Measurements from ENCODE around the gene NPHP1.
A peak's percentile ranks its signal among the peaks of the same experiment; 100 is the strongest.
"Not testable (repeated sequence)": the region's sequence is repeated elsewhere in the genome, so short reads cannot be mapped to it uniquely, and the experiment has no call there.

The NPHP1 gene

DNA sequence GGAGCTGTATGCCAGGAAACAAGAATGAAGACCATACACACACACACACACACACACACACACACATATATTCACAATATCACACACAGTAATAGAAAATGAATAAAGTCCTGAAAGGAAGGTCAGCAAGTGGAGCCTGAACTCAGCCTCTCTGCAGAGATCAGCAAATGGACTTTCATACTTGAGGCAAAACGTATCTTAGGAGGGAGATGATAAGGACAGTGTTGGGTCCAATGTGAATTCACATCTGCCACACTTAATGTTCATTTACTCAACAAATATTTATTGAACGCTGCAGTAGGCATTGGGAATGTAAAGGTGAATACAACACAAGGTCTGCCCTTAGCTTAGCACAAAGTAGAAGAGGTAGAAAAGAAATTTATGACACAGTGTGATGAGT lies 10.3 kb upstream of the NPHP1 start:
- no peak overlapping the region for H3K4me3 Mint-ChIP-seq
- H3K9me3 Mint-ChIP-seq: peaks cover 2% of the 10 kb centered on the region
- no peaks in the 10 kb centered on the region for H3K4me1 Mint-ChIP-seq
- H3K27ac Mint-ChIP-seq: no peak overlapping the region
- H3K36me3 Mint-ChIP-seq: peaks cover 14% of the 10 kb centered on the region
- no peak for ATAC-seq
- DNase-seq (ENCODE audit: low spot score in 2 of 2): no peak

DNA sequence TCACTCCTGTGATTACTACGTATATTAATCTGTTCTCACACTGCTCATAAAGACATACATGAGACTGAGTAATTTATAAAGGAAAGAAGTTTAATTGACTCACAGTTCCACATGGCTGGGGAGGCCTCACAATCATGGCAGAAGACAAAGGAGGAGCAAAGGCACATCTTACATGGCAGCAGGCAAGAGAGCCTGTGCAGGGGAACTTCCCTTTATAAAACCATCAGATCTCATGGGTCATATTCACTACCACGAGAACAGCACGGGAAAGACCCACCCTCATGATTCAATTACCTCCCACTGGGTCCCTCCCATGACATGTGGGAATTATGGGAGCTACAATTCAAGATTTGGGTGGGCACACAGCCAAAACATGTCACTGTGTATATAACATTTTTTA lies 8.7 kb upstream of the NPHP1 start:
- not testable (repeated sequence) for DNase-seq (ENCODE audit: low spot score in 2 of 2); ATAC-seq; H3K9me3 Mint-ChIP-seq; H3K27ac Mint-ChIP-seq
- Mint-ChIP-seq H3K36me3 (peaks cover 28% of the 10 kb centered on the region), H3K4me3 (peak overlapping the region; percentile 92), H3K4me1 (peaks cover 13% of the 10 kb centered on the region)

DNA sequence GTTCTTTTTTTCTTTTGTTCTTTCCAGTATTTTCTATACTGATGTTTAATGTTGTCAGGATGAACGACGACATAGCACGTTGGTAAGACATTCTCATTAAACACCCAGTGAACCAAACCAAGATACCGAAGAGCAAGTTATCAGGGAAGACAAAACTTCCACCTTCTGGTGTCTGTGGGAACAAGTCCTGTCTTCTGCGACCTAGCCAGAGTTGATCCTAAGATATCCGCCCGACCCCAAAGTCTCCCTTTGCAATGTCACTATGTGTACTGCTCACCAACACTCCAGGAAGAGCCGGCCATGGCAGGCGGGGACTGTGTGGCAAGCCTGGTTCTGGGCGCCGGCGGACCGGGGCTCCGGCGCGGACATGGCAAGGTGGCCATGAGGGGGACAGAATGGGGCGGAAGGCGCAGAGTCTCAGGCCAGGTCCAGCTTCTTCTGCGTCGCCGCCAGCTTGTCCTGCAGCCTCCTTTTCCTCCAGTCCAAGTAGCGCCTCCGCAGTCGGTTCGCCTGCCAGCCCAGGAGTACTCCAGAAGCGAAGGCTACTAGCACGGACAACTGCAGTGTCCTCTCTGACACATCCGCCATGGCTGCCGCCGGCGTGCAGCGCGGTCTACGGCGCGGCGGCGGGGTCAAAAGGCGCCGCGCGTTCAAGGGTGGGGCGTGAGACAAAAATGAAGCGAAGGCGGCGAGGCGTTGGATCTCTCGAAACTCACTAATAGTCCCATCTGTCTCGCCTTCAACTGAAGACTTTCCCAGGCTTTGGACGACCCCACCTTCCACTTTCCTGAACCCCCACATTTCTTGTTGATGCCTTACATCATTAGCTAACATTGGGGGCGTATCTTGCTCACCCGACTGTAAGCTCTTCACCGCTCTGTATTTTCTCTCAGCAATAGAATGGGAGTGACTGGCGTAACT lies 7.4 kb upstream of the NPHP1 start, which contains the start of gene MTLN:
Gene MTLN, minus strand, starts transcription at position 610 of the 921 bp plus-strand sequence. Its CDS starts 22 bp downstream, at position 588.
- H3K27ac Mint-ChIP-seq: peak within 1 kb of the TSS; percentile 94
- peak within 1 kb of the TSS; percentile 92 for H3K4me3 Mint-ChIP-seq
- H3K36me3 Mint-ChIP-seq: peaks cover 36% of the 10 kb centered on the region
- H3K9me3 Mint-ChIP-seq: peaks cover 2% of the 10 kb centered on the region
- H3K4me1 Mint-ChIP-seq: peaks cover 13% of the 10 kb centered on the region
- DNase-seq (ENCODE audit: low spot score in 2 of 2) (peak; percentile 57 to 81), ATAC-seq (peak; percentile 95)

DNA sequence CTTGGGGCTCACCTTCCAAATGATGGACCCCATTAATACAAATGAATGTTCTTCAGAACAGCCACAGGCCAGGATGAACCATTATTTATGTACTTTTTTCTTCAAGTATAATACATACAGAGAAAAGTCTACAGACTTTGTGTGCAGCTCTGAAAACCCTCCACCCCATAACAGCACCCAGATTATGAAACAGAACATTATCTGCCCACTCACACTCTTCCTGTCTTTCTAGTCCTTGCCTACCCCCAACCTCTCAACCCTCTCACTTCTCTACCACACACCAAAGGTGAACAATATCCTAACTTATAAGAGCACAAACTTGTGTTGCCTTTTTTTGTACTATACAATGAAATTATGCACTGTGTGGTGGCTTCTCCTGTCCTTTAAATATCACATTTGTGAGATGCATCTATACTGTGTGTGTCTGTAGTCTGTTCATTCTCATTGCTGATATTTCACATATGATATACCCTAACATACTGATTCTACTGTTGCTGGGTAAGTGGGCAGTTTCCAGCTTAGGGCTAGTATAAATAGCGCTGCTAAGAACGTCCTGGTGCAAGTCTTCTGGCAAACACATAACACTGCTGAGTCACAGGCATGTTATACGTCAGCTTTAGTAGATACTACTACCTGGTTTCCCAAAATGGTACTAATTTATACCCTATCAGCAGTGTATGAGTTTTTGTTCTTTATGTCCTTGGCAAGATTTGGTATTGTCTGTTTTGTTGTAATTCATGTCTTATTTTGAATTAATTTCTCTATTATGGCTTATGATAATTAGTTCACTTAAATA lies 1.0 kb upstream of the NPHP1 start:
- DNase-seq (ENCODE audit: low spot score in 2 of 2) (no peak), ATAC-seq (no peak)
- Mint-ChIP-seq H3K9me3 (no peaks in the 10 kb centered on the region), H3K36me3 (peaks cover 34% of the 10 kb centered on the region), H3K4me3 (peak overlapping the region; percentile 92), H3K4me1 (peaks cover 31% of the 10 kb centered on the region), H3K27ac (peak overlapping the region; percentile 88)

GRCh38 chr2:110198016-110198415 lies 6.8 kb downstream of the NPHP1 start:
- Mint-ChIP-seq H3K4me1 (no peaks in the 10 kb centered on the region), H3K27ac (no peak overlapping the region), H3K4me3 (no peak overlapping the region), H3K9me3 (no peaks in the 10 kb centered on the region), H3K36me3 (no peaks in the 10 kb centered on the region)
- DNase-seq (ENCODE audit: low spot score in 2 of 2) (no peak), ATAC-seq (no peak)

DNA sequence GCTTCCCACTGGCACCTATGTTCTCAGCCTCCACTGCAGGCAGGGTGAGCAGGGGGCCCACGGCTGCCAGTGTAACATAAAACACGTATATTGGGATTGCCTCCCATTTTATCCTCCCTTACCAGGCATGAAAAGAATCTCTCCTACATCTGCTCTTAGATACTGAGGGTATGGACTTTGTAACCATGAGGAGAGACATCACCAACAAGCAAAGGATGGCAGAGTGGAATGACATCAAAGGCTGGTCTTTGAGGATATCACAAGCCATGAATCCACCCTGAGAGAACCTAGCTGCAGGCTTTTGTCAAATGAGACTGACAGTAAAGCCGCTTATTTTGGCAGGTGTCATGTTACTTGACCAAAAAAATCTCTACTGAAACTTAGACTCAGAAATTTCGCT lies 7.4 kb downstream of the NPHP1 start:
- H3K9me3 Mint-ChIP-seq: no peaks in the 10 kb centered on the region
- no peak overlapping the region for H3K27ac Mint-ChIP-seq
- DNase-seq (ENCODE audit: low spot score in 2 of 2): no peak
- H3K4me3 Mint-ChIP-seq: no peak overlapping the region
- no peak for ATAC-seq
- H3K4me1 Mint-ChIP-seq: no peaks in the 10 kb centered on the region
- H3K36me3 Mint-ChIP-seq: no peaks in the 10 kb centered on the region

DNA sequence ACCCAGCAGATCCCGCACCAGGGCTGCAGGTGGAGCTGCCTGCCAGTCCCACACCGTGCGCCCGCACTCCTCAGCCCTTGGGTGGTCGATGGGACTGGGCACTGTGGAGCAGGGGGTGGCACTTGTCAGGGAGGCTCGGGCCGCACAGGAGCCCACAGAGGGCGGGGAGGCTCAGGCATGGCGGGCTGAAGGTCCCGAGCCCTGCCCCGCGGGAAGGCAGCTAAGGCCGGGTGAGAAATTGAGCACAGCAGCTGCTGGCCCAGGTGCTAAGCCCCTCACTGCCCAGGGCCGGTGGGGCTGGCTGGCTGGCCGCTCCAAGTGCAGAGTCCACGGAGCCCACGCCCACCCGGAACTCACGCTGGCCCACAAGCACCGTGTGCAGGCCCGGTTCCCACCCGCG lies 14.6 kb downstream of the NPHP1 start:
- H3K9me3 Mint-ChIP-seq, H3K4me3 Mint-ChIP-seq: not testable (repeated sequence)

GRCh38 chr2:110182449-110182848 lies 22.4 kb downstream of the NPHP1 start:
- ATAC-seq (no peak), DNase-seq (ENCODE audit: low spot score in 2 of 2) (no peak)
- no peak overlapping the region for H3K27ac Mint-ChIP-seq
- no peaks in the 10 kb centered on the region for H3K4me1 Mint-ChIP-seq
- H3K4me3 Mint-ChIP-seq: no peak overlapping the region
- no peaks in the 10 kb centered on the region for H3K36me3 Mint-ChIP-seq
- H3K9me3 Mint-ChIP-seq: peaks cover 12% of the 10 kb centered on the region

More for the DNA sequence above, 14.6 kb downstream of the NPHP1 start:
- not testable (repeated sequence) for DNase-seq (ENCODE audit: low spot score in 2 of 2); H3K36me3 Mint-ChIP-seq; ATAC-seq; H3K27ac Mint-ChIP-seq; H3K4me1 Mint-ChIP-seq

GRCh38 chr2:110180036-110180435 lies 24.8 kb downstream of the NPHP1 start:
- Mint-ChIP-seq H3K27ac (no peak overlapping the region), H3K36me3 (no peaks in the 10 kb centered on the region), H3K4me1 (no peaks in the 10 kb centered on the region), H3K9me3 (peaks cover 6% of the 10 kb centered on the region), H3K4me3 (no peak overlapping the region)
- ATAC-seq: no peak
- DNase-seq (ENCODE audit: low spot score in 2 of 2): no peak

DNA sequence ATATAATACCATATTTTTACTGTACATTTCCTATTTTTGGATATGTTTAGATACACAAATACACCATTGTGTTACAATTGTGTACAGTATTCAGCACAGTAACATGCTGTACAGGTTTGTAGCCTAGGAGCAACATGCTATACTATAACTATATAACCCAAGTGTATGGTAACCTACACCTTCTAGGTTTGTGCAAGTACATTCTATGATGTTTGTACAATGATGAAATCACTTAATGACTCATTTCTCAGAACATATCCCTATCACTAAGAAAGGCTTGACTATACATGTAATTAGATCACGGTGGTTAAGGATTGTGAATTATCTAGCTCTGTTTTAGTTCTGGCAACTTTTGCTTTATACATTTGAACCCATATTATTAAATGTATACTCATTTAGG lies 31.3 kb downstream of the NPHP1 start:
- ATAC-seq (peak; percentile 87), DNase-seq (ENCODE audit: low spot score in 2 of 2) (no peak)
- H3K9me3 Mint-ChIP-seq: no peaks in the 10 kb centered on the region
- no peak overlapping the region for H3K4me3 Mint-ChIP-seq
- no peak overlapping the region for H3K27ac Mint-ChIP-seq
- no peaks in the 10 kb centered on the region for H3K36me3 Mint-ChIP-seq
- peaks cover 6% of the 10 kb centered on the region for H3K4me1 Mint-ChIP-seq

DNA sequence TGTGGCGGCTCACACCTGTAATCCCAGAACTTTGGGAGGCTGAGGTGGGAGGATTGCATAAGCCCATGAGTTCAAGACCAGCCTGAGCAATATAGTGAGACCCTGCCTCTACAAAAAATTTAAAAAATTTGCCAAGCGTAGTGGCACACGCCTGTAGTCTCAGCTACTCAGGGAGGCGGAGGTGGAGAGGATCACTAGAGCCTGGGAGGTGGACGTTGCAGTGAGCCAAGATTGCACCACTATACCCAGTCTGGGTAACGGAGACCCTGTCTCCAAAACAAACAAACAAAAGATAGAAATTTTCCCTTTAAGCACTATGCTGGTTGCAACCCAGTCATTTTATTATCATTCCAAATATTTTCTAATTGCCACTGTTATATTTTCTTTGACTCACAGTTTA lies 32.3 kb downstream of the NPHP1 start:
- H3K4me3 Mint-ChIP-seq: no peak overlapping the region
- H3K36me3 Mint-ChIP-seq: no peaks in the 10 kb centered on the region
- no peaks in the 10 kb centered on the region for H3K9me3 Mint-ChIP-seq
- ATAC-seq: no peak
- H3K4me1 Mint-ChIP-seq: peaks cover 6% of the 10 kb centered on the region
- H3K27ac Mint-ChIP-seq: no peak overlapping the region
- no peak for DNase-seq (ENCODE audit: low spot score in 2 of 2)

GRCh38 chr2:110170102-110170501 lies 34.7 kb downstream of the NPHP1 start:
- no peak overlapping the region for H3K4me3 Mint-ChIP-seq
- no peaks in the 10 kb centered on the region for H3K36me3 Mint-ChIP-seq
- ATAC-seq (no peak), DNase-seq (ENCODE audit: low spot score in 2 of 2) (no peak)
- H3K9me3 Mint-ChIP-seq: no peaks in the 10 kb centered on the region
- no peak overlapping the region for H3K27ac Mint-ChIP-seq
- peaks cover 6% of the 10 kb centered on the region for H3K4me1 Mint-ChIP-seq

- no peak for ATAC-seq
- Mint-ChIP-seq H3K9me3 (no peaks in the 10 kb centered on the region), H3K36me3 (no peaks in the 10 kb centered on the region), H3K4me1 (peaks cover 6% of the 10 kb centered on the region), H3K4me3 (no peak overlapping the region), H3K27ac (no peak overlapping the region)
- no peak for DNase-seq (ENCODE audit: low spot score in 2 of 2)
Observed at GRCh38 chr2:110167326-110168000, 37.4 kb downstream of the NPHP1 start.

DNA sequence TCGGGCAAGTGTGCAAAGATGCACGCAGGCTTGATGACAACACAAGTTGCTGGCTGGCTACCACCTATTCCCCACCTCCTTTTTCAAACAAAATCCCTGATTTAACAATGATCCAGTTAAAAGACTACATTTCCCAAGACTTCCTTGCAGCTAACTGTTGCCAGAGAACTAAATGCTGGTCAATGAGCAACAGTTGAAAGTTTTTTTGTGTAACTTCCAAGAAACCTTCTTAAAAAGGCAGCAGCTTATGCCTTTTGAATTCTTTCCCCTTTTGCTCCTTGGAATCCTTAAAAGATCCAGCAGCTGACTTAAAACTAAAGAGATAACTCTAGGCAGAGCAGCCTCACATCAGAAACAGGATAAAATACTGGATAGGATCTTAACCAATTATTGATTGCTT lies 38.5 kb downstream of the NPHP1 start:
- no peaks in the 10 kb centered on the region for H3K36me3 Mint-ChIP-seq
- ATAC-seq (no peak), DNase-seq (ENCODE audit: low spot score in 2 of 2) (no peak)
- no peak overlapping the region for H3K4me3 Mint-ChIP-seq
- no peak overlapping the region for H3K27ac Mint-ChIP-seq
- H3K4me1 Mint-ChIP-seq: peaks cover 6% of the 10 kb centered on the region
- H3K9me3 Mint-ChIP-seq: no peaks in the 10 kb centered on the region

- no peak overlapping the region for H3K4me3 Mint-ChIP-seq
- H3K36me3 Mint-ChIP-seq: no peaks in the 10 kb centered on the region
- no peak for DNase-seq (ENCODE audit: low spot score in 2 of 2)
- no peak overlapping the region for H3K27ac Mint-ChIP-seq
- H3K4me1 Mint-ChIP-seq: peaks cover 21% of the 10 kb centered on the region
- peaks cover 9% of the 10 kb centered on the region for H3K9me3 Mint-ChIP-seq
- peak; percentile 66 for ATAC-seq
Observed at GRCh38 chr2:110157153-110157793, 47.5 kb downstream of the NPHP1 start.

All from stimulated activated effector memory CD8-positive, alpha-beta T cell treated with anti-CD3 and anti-CD28 coated beads, Interleukin-12 subunit alpha, Interleukin-12 subunit beta, amount 100 ng/mL, for 72 hours (primary cell).